Measurements from ENCODE around the gene AHDC1.
"Not testable (repeated sequence)": the region's sequence is repeated elsewhere in the genome, so short reads cannot be mapped to it uniquely, and the experiment has no call there.

AHDC1 gene

DNA sequence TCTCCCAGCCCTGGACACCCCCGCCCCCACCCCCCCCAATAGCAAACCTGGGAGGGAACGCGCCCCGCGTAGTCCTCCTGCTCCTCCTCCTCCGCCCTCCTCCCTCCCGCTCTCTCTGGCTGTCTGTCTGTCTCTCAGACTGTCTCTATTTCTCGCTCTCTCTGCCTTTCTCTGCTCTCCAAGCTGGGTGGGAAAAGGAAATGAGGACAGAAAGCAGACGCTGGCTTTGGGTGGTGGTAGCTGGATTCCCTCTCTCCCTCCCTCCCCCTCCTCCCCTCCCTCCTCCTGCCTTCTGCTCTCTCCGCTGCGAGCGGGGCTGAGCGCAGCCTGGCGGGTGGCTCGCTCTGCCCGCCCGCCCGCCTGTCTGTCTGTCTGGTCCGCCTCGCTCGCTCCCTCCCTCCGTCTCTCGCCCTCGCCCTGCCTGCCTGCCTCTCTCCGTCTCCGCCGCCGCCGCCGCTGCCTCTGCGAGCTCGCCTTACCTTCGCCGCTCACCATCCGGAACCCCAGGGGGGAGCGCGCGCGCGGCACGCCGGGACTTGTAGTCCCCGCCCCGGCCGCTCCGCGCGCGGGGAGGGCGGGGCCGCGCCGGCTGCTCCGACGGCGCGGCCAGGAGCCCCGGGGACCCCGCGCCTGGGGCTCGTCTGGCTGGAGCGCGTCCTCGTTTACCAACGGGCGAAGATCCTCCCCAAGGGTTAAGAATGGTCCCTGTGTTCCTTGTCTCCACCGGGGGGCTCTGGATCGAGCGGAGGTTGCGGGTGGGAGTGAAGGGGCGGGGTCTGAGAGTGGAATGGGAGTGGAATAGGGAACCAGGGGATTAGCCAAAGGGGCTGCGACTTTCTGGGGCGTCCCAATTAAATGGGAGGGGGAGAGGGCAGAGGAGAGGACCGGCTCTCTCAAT is at the start of gene AHDC1:
Gene AHDC1, minus strand, starts transcription at position 464 of the 898 bp plus-strand sequence. CDS start 52,029 bp downstream, outside the sequence.
- peak; percentile 77 to 88 (median 83) for DNase-seq

GRCh38 chr1:27652111-27652864 is 48.3 kb upstream of the AHDC1 start:
- no peak for DNase-seq

DNA sequence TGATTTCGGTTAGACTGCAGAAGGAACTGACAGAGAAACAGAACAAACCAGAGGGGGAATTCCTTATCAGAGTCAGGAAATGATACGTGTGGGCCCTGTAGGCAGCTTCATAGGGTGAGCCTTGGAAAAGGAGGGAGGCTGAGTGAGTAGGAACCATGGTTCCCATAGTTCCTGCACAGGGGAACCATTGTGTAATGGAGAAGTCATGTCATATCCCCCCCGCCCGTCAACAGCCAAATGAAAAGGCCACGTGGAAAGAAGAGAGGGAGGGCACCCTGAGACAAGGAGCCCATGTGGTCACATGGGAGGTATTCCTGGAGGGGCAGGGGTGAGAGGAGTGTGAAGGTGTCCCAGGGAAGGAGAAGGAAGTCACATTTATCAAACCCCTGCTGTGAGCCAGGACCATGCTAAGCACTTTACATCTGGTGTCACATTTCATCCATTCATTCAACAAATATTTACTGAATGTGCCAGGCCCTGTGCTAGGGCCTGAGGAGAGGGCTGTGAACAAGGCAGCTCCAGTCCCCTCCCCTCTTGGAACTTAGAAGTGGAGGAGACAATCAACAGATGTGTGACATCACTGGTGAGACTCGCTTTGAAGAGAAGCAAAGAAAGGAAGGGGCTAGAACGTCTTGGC is 46.7 kb upstream of the AHDC1 start:
- no peak for DNase-seq

DNA sequence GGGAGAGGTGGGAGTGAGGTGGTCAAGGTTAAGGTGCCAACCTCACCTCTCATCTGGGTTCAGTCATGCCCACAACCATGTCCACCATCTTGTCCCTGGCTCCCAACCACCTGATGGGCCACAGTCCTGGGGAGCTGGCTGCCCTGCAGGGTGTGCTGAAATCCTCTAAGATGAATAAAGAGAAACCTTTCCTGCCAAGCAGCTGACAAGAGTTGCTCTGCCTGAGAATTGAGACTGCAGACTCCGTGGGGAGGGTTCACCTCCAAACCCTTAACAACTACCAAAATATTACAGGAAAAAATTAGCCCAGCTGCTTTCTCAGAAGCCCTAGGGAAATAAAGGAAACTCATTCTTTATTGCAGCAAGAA is 46.2 kb upstream of the AHDC1 start:
- no peak for DNase-seq

- DNase-seq = no peak
Measured at GRCh38 chr1:27649306-27649635, 45.3 kb upstream of the AHDC1 start.

DNA sequence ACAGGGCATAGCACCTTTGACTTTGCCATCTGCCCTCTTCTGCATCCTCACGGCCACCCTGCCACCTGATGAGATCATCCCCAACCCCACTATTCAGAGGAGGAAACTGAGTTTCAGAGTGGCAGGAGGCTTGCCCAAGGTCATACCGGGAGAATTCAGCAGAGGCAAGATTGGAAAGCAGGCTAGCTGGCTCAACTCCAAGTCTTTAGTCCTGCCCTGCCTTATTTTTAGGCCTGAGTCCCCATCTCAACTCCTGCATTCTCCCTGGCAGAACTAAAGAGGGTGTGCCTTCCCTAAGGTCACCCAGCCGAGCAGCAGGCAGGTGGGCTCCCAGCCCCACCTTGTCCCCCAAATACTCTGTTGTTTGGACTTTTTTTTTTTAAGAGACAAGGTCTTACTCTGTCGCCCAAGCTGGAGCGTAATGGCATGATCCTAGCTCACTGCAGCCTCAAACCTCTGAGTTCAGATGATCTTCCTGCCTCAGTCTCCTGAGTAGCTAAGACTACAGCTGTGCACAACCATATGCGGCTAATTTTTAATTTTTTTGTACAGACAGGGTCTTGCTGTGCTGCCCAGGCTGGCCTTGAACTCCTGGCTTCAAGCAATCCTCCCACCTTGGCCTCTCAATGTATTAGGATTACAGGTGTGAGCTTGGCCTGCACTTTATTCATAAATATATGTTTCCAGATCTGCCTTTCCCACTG is 44.8 kb upstream of the AHDC1 start:
- no peak for DNase-seq

- no peak for DNase-seq
Measured at GRCh38 chr1:27647328-27647727, 43.4 kb upstream of the AHDC1 start.

GRCh38 chr1:27646676-27647075 is 42.7 kb upstream of the AHDC1 start:
- no peak for DNase-seq

GRCh38 chr1:27645071-27645415 is 41.1 kb upstream of the AHDC1 start:
- DNase-seq = no peak

- DNase-seq = no peak
Measured at GRCh38 chr1:27644369-27645070, 40.6 kb upstream of the AHDC1 start.

GRCh38 chr1:27643600-27644368 is 39.8 kb upstream of the AHDC1 start:
- peak; percentile 26 to 55 (median 42) for DNase-seq

GRCh38 chr1:27640514-27640913 is 36.6 kb upstream of the AHDC1 start:
- not testable (repeated sequence) for DNase-seq

- no peak for DNase-seq
Measured at GRCh38 chr1:27638805-27639204, 34.9 kb upstream of the AHDC1 start.

DNA sequence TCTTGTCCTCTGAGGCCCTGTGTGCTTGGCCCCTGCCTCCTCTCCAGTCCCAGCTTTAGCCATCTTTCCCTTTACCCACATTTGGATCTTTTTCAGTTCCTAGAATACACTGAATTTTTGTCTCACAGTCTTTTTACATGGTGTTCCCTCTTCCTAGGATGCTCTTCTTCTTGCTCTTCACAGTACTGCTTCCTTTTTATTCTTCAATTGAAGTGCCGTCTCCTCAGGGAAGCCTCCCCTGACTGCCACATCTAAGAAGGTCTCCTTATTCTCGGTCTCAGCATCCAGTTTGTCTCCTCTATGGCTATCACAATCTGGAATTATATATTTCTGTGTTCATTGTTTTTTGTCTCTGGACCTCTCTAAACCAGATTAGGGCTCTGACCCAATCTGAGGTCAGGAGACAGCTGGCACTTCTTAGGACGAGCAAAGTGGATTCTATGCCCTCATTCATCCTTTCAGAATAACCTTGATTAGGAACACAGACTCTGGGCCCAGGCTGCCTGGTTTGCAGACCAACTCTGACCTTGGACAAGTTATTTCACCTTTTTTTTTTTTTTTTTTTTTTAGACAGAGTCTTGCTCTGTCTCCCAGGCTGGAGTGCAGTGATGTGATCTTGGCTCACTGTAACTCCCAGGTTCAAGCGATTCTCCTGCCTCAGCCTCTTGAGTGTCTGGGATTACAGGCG is 34.2 kb upstream of the AHDC1 start:
- no peak for DNase-seq

- DNase-seq = no peak
Measured at GRCh38 chr1:27635396-27636142, 31.6 kb upstream of the AHDC1 start.

GRCh38 chr1:27634985-27635367 is 31.0 kb upstream of the AHDC1 start, which contains the start of gene FGR:
Gene FGR (minus strand): TSS chr1:27635185. CDS start chr1:27623916, 11,269 bp downstream.
- no peak for DNase-seq

DNA sequence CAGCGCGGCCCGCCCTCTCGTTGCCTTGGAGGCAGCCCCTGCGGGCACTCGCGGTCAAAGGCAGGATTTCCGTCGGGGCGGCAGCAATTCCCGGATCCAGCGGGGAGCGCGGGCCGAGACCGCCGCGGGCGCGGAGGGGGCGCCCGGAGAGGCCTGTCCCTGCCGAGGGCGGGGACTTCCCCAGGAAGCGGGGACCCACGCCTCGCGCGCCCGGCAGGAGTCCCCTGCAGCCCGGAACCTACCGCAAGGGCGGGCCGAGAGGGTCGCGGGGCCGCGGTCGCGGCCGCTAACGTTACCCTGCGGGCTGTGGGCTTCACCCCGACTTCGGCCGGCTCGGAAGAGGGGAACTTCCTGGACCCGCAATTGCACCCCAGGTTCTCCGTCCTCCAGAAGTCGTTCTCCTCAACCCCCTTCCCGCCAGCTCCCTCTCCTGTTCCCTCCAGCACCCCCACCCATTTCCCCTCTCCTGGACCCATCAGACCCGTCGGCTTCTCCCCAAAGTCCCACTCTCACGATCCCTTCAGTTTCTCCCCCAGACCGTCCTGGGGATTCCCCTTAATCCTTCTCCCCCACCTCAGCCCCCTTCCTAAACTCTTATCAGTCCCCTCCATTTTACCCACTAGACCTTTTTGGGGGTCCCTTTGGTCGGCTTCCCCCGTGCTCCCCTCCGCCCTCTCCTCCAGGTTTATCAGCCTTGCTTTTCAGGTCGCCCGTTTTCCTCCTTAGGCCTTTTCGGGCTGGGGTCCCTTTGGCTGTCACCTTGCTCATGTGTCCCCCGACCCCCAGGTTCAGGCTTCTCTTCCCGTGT is 30.4 kb upstream of the AHDC1 start:
- DNase-seq = peak in 2 of 4 experiments; percentile 22 to 26

- no peak for DNase-seq
Measured at GRCh38 chr1:27633640-27634176, 29.8 kb upstream of the AHDC1 start.

- no peak for DNase-seq
Measured at GRCh38 chr1:27633298-27633610, 29.3 kb upstream of the AHDC1 start.

All from activated CD4-positive, CD25-positive, alpha-beta regulatory T cell (primary cell).